Lower leg skin (tissue), 3 donors: Measurements from ENCODE around the gene NDFIP1.

Source experiments
- POLR2A ChIP-seq, 2 donors: fragments of 450-650 bp; IDR thresholded peaks; one replicate each; pipeline ENCODE4 v1.6.1; 2016 to 2017; ENCODE audit warnings: antibody characterized with exemption in 2 of 2, mild to moderate bottlenecking in 1 of 2, moderate library complexity in 1 of 2
- TF ChIP-seq, protein P1 (sequence below), 3 donors: fragments of 450-650 bp; IDR thresholded peaks; one replicate each; pipeline ENCODE4 v1.5.1; 2016; ENCODE audit warnings: antibody characterized with exemption in 3 of 3, mild to moderate bottlenecking in 3 of 3, moderate library complexity in 2 of 3

DNA sequence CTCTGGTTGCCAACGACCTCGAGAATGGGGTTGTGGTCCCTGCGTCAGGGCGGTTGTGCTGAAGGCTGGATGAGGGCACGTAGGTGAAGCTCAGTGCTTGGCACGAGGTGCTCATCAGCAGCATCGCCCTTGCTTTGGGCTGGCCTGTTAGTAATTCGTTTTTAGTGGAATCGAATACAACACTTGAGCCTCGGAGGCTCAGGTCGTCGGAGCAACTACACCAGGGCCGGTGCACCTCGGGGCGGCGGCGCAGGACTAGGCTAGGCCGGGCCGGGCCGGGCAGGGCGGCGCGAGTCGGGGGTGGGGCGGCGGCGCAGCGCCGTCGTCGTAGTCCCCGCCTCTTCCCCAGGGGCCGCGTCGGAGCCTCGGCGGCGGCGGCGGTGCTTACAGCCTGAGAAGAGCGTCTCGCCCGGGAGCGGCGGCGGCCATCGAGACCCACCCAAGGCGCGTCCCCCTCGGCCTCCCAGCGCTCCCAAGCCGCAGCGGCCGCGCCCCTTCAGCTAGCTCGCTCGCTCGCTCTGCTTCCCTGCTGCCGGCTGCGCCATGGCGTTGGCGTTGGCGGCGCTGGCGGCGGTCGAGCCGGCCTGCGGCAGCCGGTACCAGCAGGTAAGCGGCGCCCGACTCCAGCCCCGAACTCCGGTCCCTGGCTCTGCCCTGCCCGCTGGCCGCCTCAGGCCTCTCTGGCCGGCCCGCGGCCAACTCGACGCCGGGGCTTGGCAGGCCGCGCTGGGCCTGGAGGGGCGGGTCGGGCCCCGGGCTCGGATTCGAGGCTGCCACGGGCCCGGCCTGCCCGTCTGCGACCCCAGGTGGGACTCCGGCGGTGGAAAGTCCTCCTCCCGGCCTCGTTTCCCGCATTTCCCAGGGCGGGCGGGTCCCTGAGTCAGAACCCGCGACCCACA, at the start of gene NDFIP1:
- TF ChIP-seq POLR2A (IDR thresholded peaks at IDR 0.05), result peak in 1 of 2 donors; percentile 41
- TF ChIP-seq, protein P1, sequence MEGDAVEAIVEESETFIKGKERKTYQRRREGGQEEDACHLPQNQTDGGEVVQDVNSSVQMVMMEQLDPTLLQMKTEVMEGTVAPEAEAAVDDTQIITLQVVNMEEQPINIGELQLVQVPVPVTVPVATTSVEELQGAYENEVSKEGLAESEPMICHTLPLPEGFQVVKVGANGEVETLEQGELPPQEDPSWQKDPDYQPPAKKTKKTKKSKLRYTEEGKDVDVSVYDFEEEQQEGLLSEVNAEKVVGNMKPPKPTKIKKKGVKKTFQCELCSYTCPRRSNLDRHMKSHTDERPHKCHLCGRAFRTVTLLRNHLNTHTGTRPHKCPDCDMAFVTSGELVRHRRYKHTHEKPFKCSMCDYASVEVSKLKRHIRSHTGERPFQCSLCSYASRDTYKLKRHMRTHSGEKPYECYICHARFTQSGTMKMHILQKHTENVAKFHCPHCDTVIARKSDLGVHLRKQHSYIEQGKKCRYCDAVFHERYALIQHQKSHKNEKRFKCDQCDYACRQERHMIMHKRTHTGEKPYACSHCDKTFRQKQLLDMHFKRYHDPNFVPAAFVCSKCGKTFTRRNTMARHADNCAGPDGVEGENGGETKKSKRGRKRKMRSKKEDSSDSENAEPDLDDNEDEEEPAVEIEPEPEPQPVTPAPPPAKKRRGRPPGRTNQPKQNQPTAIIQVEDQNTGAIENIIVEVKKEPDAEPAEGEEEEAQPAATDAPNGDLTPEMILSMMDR (IDR thresholded peaks at IDR 0.05), result no peak
